Thoracic aorta (tissue), 2 donors: ENCODE measurements around the gene TPR. TPM values are rescaled to one million over a fixed set of nuclear protein-coding genes. Genes with fewer than 3 reads are reported as not detected.

ENCODE experiments used
- ATAC-seq: fragments of 150-250 bp; one replicate; pipeline ENCODE4 v1.8.0; 2017; ENCODE audit warnings: low read depth; ENCODE audit not compliant: insufficient number of reproducible peaks, low FRiP score
- DNase-seq: peaks from one replicate; pipeline ENCODE4 v3.0.0-alpha.2; 2020; ENCODE audit warnings: low spot score
- H3K27ac ChIP-seq, 2 donors: fragments of 200-600 bp; sonication (generic); 1 replicate in 1 of 2; 2 replicates in 1 of 2; pipeline ENCODE4 v1.5.1; 2016; ENCODE audit warnings: mild to moderate bottlenecking in 2 of 2, moderate library complexity in 2 of 2
- H3K27me3 ChIP-seq: fragments of 200-600 bp; sonication (generic); replicated peaks from 2 replicates; pipeline ENCODE4 v1.6.0; 2016; ENCODE audit warnings: mild to moderate bottlenecking; ENCODE audit not compliant: insufficient read depth
- H3K36me3 ChIP-seq: fragments of 200-600 bp; sonication (generic); one replicate; pipeline ENCODE4 v1.5.1; 2016
- H3K4me1 ChIP-seq, 2 donors: fragments of 200-600 bp; sonication (generic); 1 replicate in 1 of 2; 2 replicates in 1 of 2; pipeline versions ENCODE4 v1.5.1 to v1.6.0; 2016; ENCODE audit warnings: low read depth in 2 of 2, mild to moderate bottlenecking in 1 of 2; ENCODE audit not compliant: control insufficient read depth in 1 of 2
- H3K4me3 ChIP-seq: fragments of 200-600 bp; sonication (generic); 2 replicates; pipeline ENCODE4 v1.5.1; 2016; ENCODE audit warnings: mild to moderate bottlenecking
- H3K9me3 ChIP-seq: fragments of 200-600 bp; sonication (generic); 2 replicates; pipeline ENCODE4 v1.5.1; 2016
- CTCF ChIP-seq: fragments of 200-600 bp; sonication (generic); IDR thresholded peaks from one replicate; pipeline ENCODE4 v1.5.1; 2019; ENCODE audit warnings: antibody characterized with exemption
- total RNA-seq, 2 donors: library from RNA; depleted of rRNA; stranded (reverse); fragments of >200 nt; gene quantifications; one replicate each; pipeline versions ENCODE4 v1.1.0 to v1.2.3, GENCODE V29; 2016

Gene TPR
- total RNA-seq, 2 donors from 2014 or later = 72.0 to 110 TPM

- no peak for ATAC-seq
- Histone ChIP-seq H3K4me3 (no peak overlapping the region), H3K4me1 (peaks cover 0 to 6% of the 10 kb centered on the region in 2 donors), H3K27ac (no peak overlapping the region), H3K9me3 (no peaks in the 10 kb centered on the region), H3K36me3 (no peaks in the 10 kb centered on the region), H3K27me3 (no peaks in the 10 kb centered on the region)
- no peak for TF ChIP-seq CTCF
- no peak for DNase-seq
These were observed 77.5 kb downstream of the TPR start for GRCh38 chr1:186297439-186298045.

DNA sequence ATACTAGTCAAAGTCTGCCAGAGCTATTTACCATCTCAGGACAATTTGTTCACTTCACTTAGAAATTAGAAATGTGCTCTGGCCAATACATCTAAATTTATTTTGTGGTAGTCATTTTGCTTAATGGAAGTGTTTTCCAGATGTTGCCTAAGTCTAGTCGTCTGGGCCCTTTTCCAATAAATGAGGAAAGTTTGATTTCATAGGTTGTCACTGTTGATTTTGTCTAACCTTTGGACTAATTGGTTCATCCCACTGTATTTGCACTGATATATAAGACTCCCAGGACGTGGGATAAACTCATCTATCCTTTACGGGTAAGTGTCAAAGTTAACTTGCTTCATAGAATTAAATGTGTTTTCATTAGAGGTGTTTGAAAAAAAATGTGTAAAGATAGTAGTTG, 79.1 kb downstream of the TPR start, which contains the start of gene PRG4:
Gene PRG4 (plus strand): TSS at position 300 of the 400 bp plus-strand sequence.
- no peak within 1 kb of the TSS for H3K4me3 ChIP-seq
- ATAC-seq = no peak
- TF ChIP-seq CTCF = no peak
- no peak for DNase-seq
- peaks cover 0 to 6% of the 10 kb centered on the region in 2 donors for H3K4me1 ChIP-seq
- no peaks in the 10 kb centered on the region for H3K9me3 ChIP-seq
- H3K36me3 ChIP-seq = no peaks in the 10 kb centered on the region
- H3K27ac ChIP-seq = no peak within 1 kb of the TSS
- H3K27me3 ChIP-seq = no peaks in the 10 kb centered on the region

- peaks cover 0 to 5% of the 10 kb centered on the region in 2 donors for H3K4me1 ChIP-seq
- no peak overlapping the region for H3K4me3 ChIP-seq
- H3K27ac ChIP-seq = no peak overlapping the region
- ATAC-seq (no peak), DNase-seq (no peak)
- TF ChIP-seq CTCF = no peak
- no peaks in the 10 kb centered on the region for H3K36me3 ChIP-seq
- H3K27me3 ChIP-seq = no peaks in the 10 kb centered on the region
- no peaks in the 10 kb centered on the region for H3K9me3 ChIP-seq
These were observed 82.2 kb downstream of the TPR start for GRCh38 chr1:186292875-186293274.

DNA sequence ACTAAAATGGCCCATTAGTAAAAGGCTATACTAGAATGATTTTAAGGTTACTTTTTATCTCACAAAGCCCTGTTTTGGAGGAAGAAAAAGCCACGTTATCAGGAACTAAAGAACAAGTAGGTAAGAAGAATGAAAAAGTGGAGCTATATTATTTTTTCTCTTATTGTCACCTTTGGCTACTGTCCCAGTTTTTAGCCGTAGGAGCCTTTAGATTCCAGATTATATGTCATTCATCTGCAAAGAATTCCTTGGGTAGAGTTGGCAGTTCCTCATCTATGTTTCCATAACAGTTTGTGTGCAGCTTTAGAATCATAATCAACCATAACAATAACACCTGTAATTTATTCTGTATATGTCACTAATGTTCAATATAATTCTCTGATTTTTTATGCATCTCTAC, 83.8 kb downstream of the TPR start:
- Histone ChIP-seq H3K4me1 (no peaks in the 10 kb centered on the region), H3K9me3 (no peaks in the 10 kb centered on the region), H3K36me3 (no peaks in the 10 kb centered on the region), H3K27ac (no peak overlapping the region), H3K4me3 (no peak overlapping the region), H3K27me3 (no peaks in the 10 kb centered on the region)
- no peak for TF ChIP-seq CTCF
- DNase-seq = no peak
- ATAC-seq = no peak

DNA sequence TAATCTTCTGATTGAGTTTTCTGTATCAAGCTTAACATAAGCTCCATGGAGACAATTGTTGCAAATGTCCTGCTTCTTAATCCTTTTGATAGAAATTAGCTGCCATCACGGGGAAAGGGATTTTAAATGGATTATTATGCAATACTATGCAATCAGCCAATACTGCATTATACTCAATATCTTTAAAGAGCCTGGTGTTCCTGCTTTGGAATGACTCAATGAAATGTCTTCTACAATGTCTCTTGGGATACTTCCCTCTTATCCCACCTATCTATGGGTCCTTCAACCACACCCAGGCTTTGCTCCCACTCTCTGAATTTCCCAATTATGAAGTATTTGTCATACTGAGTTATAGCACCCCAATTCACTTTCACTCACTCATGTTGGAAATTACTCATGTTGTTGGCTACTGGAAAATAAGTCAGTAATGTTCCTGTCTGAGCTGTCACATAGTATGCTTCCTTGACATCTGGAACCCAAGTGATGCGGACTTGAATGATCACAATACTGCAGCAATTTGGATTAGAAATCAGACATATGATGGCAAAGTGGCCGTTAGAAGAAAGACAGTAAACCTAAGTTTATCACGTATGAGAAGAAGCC, 85.0 kb downstream of the TPR start:
- no peak for ATAC-seq
- H3K27me3 ChIP-seq = no peaks in the 10 kb centered on the region
- no peaks in the 10 kb centered on the region for H3K36me3 ChIP-seq
- no peak for DNase-seq
- no peak for TF ChIP-seq CTCF
- H3K9me3 ChIP-seq = no peaks in the 10 kb centered on the region
- no peak overlapping the region for H3K4me3 ChIP-seq
- no peak overlapping the region for H3K27ac ChIP-seq
- no peaks in the 10 kb centered on the region for H3K4me1 ChIP-seq
